Endothelial cell (in vitro differentiated cells): ENCODE data around the gene SLC25A1. TPM values are rescaled to one million over a fixed set of nuclear protein-coding genes. Genes with fewer than 3 reads are reported as not detected.

Experiments
- DNase-seq: peaks from one replicate; pipeline ENCODE4 v3.0.0; 2021; ENCODE audit warnings: low spot score
- H3K27ac Mint-ChIP-seq: one replicate; pipeline ENCODE4 v1.8.0; 2021; ENCODE audit warnings: mixed read lengths, inconsistent platforms; ENCODE audit not compliant: unreplicated experiment
- H3K27me3 Mint-ChIP-seq: one replicate; pipeline ENCODE4 v1.8.0; 2021; ENCODE audit warnings: mild to moderate bottlenecking, moderate library complexity, mixed read lengths, inconsistent platforms; ENCODE audit not compliant: unreplicated experiment
- H3K36me3 Mint-ChIP-seq: one replicate; pipeline ENCODE4 v1.8.0; 2021; ENCODE audit warnings: mild to moderate bottlenecking, low read depth, mixed read lengths, inconsistent platforms; ENCODE audit not compliant: unreplicated experiment
- H3K4me1 Mint-ChIP-seq: one replicate; pipeline ENCODE4 v1.8.0; 2021; ENCODE audit warnings: mild to moderate bottlenecking, mixed read lengths, inconsistent platforms; ENCODE audit not compliant: unreplicated experiment
- H3K4me3 Mint-ChIP-seq: one replicate; pipeline ENCODE4 v1.8.0; 2021; ENCODE audit warnings: mild to moderate bottlenecking, mixed read lengths, inconsistent platforms; ENCODE audit not compliant: unreplicated experiment
- H3K9me3 Mint-ChIP-seq: one replicate; pipeline ENCODE4 v1.8.0; 2021; ENCODE audit warnings: mixed read lengths, inconsistent platforms; ENCODE audit not compliant: unreplicated experiment
- CTCF ChIP-seq: fragments of 200-600 bp; sonication (generic); IDR thresholded peaks from one replicate; pipeline ENCODE4 v1.5.0; 2021; ENCODE audit warnings: antibody characterized with exemption; ENCODE audit not compliant: unreplicated experiment
- total RNA-seq: library from RNA; stranded (reverse); fragmentation: NEBNext Ultra II Directional; extraction: Animal tissue kit (Norgen Biotek cat#: 25700); gene quantifications from one replicate; pipeline ENCODE4 v1.2.1, GENCODE V29; 2021; ENCODE audit not compliant: unreplicated experiment

SLC25A1 gene
- total RNA-seq, 1 donor from 2014 or later = 79.2 TPM

GRCh38 chr22:19169947-19170318 is 8.6 kb downstream of the SLC25A1 start:
- Mint-ChIP-seq H3K4me3 (no peak overlapping the region), H3K27me3 (peaks cover 28% of the 10 kb centered on the region), H3K27ac (no peak overlapping the region), H3K4me1 (peaks cover 17% of the 10 kb centered on the region), H3K36me3 (peaks cover 7% of the 10 kb centered on the region), H3K9me3 (no peaks in the 10 kb centered on the region)
- DNase-seq = no peak
- no peak for TF ChIP-seq CTCF

GRCh38 chr22:19169002-19169946 is 9.3 kb downstream of the SLC25A1 start:
- H3K4me1 Mint-ChIP-seq = peaks cover 17% of the 10 kb centered on the region
- no peaks in the 10 kb centered on the region for H3K9me3 Mint-ChIP-seq
- peaks cover 28% of the 10 kb centered on the region for H3K27me3 Mint-ChIP-seq
- H3K36me3 Mint-ChIP-seq = peaks cover 7% of the 10 kb centered on the region
- no peak overlapping the region for H3K27ac Mint-ChIP-seq
- TF ChIP-seq CTCF = no peak
- no peak overlapping the region for H3K4me3 Mint-ChIP-seq
- DNase-seq = no peak

- Mint-ChIP-seq H3K4me3 (no peak overlapping the region), H3K27ac (no peak overlapping the region), H3K4me1 (peaks cover 17% of the 10 kb centered on the region), H3K9me3 (no peaks in the 10 kb centered on the region), H3K27me3 (peaks cover 30% of the 10 kb centered on the region), H3K36me3 (peaks cover 7% of the 10 kb centered on the region)
- no peak for DNase-seq
- TF ChIP-seq CTCF = no peak
These were observed 10.2 kb downstream of the SLC25A1 start for GRCh38 chr22:19168088-19168890.

- TF ChIP-seq CTCF = no peak
- Mint-ChIP-seq H3K27ac (no peak overlapping the region), H3K4me3 (no peak overlapping the region), H3K4me1 (peaks cover 9% of the 10 kb centered on the region), H3K27me3 (peaks cover 26% of the 10 kb centered on the region), H3K36me3 (peaks cover 2% of the 10 kb centered on the region), H3K9me3 (no peaks in the 10 kb centered on the region)
- no peak for DNase-seq
These were observed 11.2 kb downstream of the SLC25A1 start for GRCh38 chr22:19167106-19167869.
